Coronary artery (tissue), 2 donors: ENCODE data around the gene MARK3.

Experiments used
- DNase-seq: peaks from one replicate; pipeline ENCODE4 v3.0.0-alpha.2; 2017; ENCODE audit warnings: low spot score
- H3K27ac ChIP-seq, 2 donors: fragments of 200-600 bp; sonication (generic); one replicate each; pipeline ENCODE4 v1.5.1; 2016 to 2019
- H3K4me3 ChIP-seq: fragments of 200-600 bp; sonication (generic); 2 replicates; pipeline ENCODE4 v1.5.1; 2016; ENCODE audit warnings: mild to moderate bottlenecking, moderate library complexity
- CTCF ChIP-seq: fragments of 200-600 bp; sonication (generic); IDR thresholded peaks from one replicate; pipeline ENCODE4 v1.5.1; 2019; ENCODE audit warnings: antibody characterized with exemption

MARK3 gene

GRCh38 chr14:103496776-103497175 is 111.6 kb downstream of the MARK3 start:
- no peak overlapping the region for H3K27ac ChIP-seq
- TF ChIP-seq CTCF = no peak
- no peak for DNase-seq
- no peak overlapping the region for H3K4me3 ChIP-seq

GRCh38 chr14:103499709-103500108 is 114.5 kb downstream of the MARK3 start:
- no peak for TF ChIP-seq CTCF
- no peak overlapping the region for H3K4me3 ChIP-seq
- DNase-seq = no peak
- no peak overlapping the region for H3K27ac ChIP-seq

GRCh38 chr14:103500148-103500990 is 115.2 kb downstream of the MARK3 start:
- Histone ChIP-seq H3K27ac (peak overlapping the region in 1 of 2 donors; percentile 64), H3K4me3 (no peak overlapping the region)
- TF ChIP-seq CTCF = peak; percentile 89
- peak; percentile 84 for DNase-seq

GRCh38 chr14:103501041-103501870 is 116.0 kb downstream of the MARK3 start:
- H3K4me3 ChIP-seq = no peak overlapping the region
- no peak for TF ChIP-seq CTCF
- no peak for DNase-seq
- no peak overlapping the region for H3K27ac ChIP-seq

GRCh38 chr14:103501921-103502669 is 116.9 kb downstream of the MARK3 start:
- no peak for TF ChIP-seq CTCF
- peak; percentile 11 for DNase-seq
- no peak overlapping the region for H3K27ac ChIP-seq
- H3K4me3 ChIP-seq = no peak overlapping the region

- H3K4me3 ChIP-seq = no peak overlapping the region
- no peak overlapping the region for H3K27ac ChIP-seq
- peak; percentile 5 for DNase-seq
- no peak for TF ChIP-seq CTCF
These were observed 117.7 kb downstream of the MARK3 start for GRCh38 chr14:103502877-103503276.
